ENCODE measurements around the gene CPD. TPM values are rescaled to one million over a fixed set of nuclear protein-coding genes. Genes with fewer than 3 reads are reported as not detected.

Gene CPD
- polyA plus RNA-seq, 1 of the 3 experiments (the other 2 are of a cell fraction): 12.5 TPM

DNA sequence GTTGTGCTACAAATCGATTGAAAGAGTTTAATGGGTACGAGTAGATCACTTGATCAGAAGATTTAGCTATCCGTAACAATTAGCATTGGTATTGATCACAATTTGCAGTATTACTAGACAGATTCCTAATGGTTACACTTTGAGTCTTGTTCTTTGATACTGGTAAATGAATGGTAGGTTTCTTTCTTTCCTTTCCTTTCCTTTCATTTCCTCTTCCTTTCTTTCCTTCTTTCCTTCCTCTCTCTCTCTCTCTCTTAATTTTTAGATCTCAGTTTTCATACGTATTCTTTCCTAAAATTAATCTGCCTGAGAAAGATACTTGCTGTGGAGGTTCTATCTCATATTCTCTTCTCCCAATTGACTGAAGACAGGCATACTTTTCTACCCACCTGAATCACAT is 17.9 kb downstream of the CPD start:
- 87% methylated on average over 4 of the region's 4 CpGs for WGBS (ENCODE audit: low lambda C conversion rate)
- H2AFZ ChIP-seq (ENCODE audit: low read depth): no peak overlapping the region
- no peaks in the 10 kb centered on the region for H3K27me3 ChIP-seq (ENCODE audit: insufficient read depth)
- no peak overlapping the region for H3K9ac ChIP-seq
- TF ChIP-seq EP300 (IDR thresholded peaks at IDR 0.05; ENCODE audit: borderline replicate concordance in 1 of 2, low read depth in 1 of 2, low read length in 1 of 2) (no peak), TCF12 (IDR thresholded peaks at IDR 0.05) (no peak), YY1 (IDR thresholded peaks at IDR 0.05; ENCODE audit: low read depth) (no peak), FOSL2 (IDR thresholded peaks at IDR 0.05; ENCODE audit: borderline replicate concordance, low read depth) (no peak), RFX5 (IDR thresholded peaks at IDR 0.05; ENCODE audit: low read length) (no peak), RAD21 (IDR thresholded peaks at IDR 0.05; ENCODE audit: low read length) (no peak), TAF1 (IDR thresholded peaks at IDR 0.05; ENCODE audit: borderline replicate concordance, low read depth, low read length) (no peak), ELF1 (IDR thresholded peaks at IDR 0.05) (no peak), RXRA (IDR thresholded peaks at IDR 0.05; ENCODE audit: borderline replicate concordance, low read depth) (no peak), GATA2 (CRISPR knock-in tag; IDR thresholded peaks at IDR 0.05) (no peak), NRF1 (IDR thresholded peaks at IDR 0.05; ENCODE audit: low read depth, low read length) (no peak), FOXM1 (IDR thresholded peaks at IDR 0.05; ENCODE audit: low read depth) (no peak), TEAD4 (IDR thresholded peaks at IDR 0.05; ENCODE audit: borderline replicate concordance, insufficient read depth) (no peak)
- TF ChIP-seq, protein P1, sequence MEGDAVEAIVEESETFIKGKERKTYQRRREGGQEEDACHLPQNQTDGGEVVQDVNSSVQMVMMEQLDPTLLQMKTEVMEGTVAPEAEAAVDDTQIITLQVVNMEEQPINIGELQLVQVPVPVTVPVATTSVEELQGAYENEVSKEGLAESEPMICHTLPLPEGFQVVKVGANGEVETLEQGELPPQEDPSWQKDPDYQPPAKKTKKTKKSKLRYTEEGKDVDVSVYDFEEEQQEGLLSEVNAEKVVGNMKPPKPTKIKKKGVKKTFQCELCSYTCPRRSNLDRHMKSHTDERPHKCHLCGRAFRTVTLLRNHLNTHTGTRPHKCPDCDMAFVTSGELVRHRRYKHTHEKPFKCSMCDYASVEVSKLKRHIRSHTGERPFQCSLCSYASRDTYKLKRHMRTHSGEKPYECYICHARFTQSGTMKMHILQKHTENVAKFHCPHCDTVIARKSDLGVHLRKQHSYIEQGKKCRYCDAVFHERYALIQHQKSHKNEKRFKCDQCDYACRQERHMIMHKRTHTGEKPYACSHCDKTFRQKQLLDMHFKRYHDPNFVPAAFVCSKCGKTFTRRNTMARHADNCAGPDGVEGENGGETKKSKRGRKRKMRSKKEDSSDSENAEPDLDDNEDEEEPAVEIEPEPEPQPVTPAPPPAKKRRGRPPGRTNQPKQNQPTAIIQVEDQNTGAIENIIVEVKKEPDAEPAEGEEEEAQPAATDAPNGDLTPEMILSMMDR (IDR thresholded peaks at IDR 0.05): no peak
- TF ChIP-seq, protein P2, sequence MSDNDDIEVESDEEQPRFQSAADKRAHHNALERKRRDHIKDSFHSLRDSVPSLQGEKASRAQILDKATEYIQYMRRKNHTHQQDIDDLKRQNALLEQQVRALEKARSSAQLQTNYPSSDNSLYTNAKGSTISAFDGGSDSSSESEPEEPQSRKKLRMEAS (IDR thresholded peaks at IDR 0.05; ENCODE audit: low read depth): no peak
- TF ChIP-seq, protein P3, sequence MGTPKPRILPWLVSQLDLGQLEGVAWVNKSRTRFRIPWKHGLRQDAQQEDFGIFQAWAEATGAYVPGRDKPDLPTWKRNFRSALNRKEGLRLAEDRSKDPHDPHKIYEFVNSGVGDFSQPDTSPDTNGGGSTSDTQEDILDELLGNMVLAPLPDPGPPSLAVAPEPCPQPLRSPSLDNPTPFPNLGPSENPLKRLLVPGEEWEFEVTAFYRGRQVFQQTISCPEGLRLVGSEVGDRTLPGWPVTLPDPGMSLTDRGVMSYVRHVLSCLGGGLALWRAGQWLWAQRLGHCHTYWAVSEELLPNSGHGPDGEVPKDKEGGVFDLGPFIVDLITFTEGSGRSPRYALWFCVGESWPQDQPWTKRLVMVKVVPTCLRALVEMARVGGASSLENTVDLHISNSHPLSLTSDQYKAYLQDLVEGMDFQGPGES (IDR thresholded peaks at IDR 0.05; ENCODE audit: low read depth, low read length): no peak
- TF ChIP-seq, protein P4, sequence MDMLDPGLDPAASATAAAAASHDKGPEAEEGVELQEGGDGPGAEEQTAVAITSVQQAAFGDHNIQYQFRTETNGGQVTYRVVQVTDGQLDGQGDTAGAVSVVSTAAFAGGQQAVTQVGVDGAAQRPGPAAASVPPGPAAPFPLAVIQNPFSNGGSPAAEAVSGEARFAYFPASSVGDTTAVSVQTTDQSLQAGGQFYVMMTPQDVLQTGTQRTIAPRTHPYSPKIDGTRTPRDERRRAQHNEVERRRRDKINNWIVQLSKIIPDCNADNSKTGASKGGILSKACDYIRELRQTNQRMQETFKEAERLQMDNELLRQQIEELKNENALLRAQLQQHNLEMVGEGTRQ (IDR thresholded peaks at IDR 0.05; ENCODE audit: borderline replicate concordance, low read depth, low read length): no peak
- H3K9me3 ChIP-seq: no peaks in the 10 kb centered on the region
- H4K20me1 ChIP-seq (ENCODE audit: insufficient read depth): no peaks in the 10 kb centered on the region
- ChIA-PET CTCF (interaction anchor here (1.4 to 1.6 kb wide), 2 partner anchors 16 to 56 kb away, joined by 3 to 4 read pairs; no protein-coding TSS in a partner anchor), POLR2A (no interaction called here)
- H3K27ac ChIP-seq (ENCODE audit: low read depth in 2 of 2, low read length in 1 of 2): peak overlapping the region in 1 of 2 experiments; percentile 91; a peak in 2 of 4 replicates
- no peaks in the 10 kb centered on the region for H3K9me2 ChIP-seq
- H3K4me3 ChIP-seq (ENCODE audit: low read depth in 2 of 2, low read length in 1 of 2): no peak overlapping the region
- peaks cover 0 to 4% of the 10 kb centered on the region in 2 experiments for H3K36me3 ChIP-seq (replicated peaks in 1 of 2; ENCODE audit: control insufficient read depth in 1 of 2, insufficient read depth in 2 of 2, low read length in 1 of 2)
- H3F3A ChIP-seq (replicated peaks; ENCODE audit: insufficient read depth): peaks cover 6% of the 10 kb centered on the region
- H3K4me1 ChIP-seq (ENCODE audit: control insufficient read depth in 1 of 2, insufficient read depth in 2 of 2, low read depth in 1 of 2, low read length in 1 of 2): peaks cover 5 to 26% of the 10 kb centered on the region in 2 experiments; a peak in 2 of 4 replicates
- DNase-seq: no peak
- H3K4me2 ChIP-seq: no peak overlapping the region
- H3K79me2 ChIP-seq (ENCODE audit: insufficient read depth): peaks cover 4% of the 10 kb centered on the region
